Subcutaneous adipose tissue (tissue), 4 donors: Measurements from ENCODE around the gene IRGQ. TPM values are rescaled to one million over a fixed set of nuclear protein-coding genes. Genes with fewer than 3 reads are reported as not detected.

ENCODE experiments used
- total RNA-seq, 4 donors: library from RNA; depleted of rRNA; stranded (reverse); fragments of >200 nt; gene quantifications; one replicate each; pipeline ENCODE4 v1.1.0, GENCODE V29; 2016
- TF ChIP-seq, protein P1 (sequence below): fragments of 450-650 bp; IDR thresholded peaks from one replicate; pipeline ENCODE4 v1.5.1; 2016; ENCODE audit warnings: low read depth, mild to moderate bottlenecking, control low read depth, antibody characterized with exemption, moderate library complexity

Gene IRGQ
- total RNA-seq, 4 donors from 2014 or later, result 8.5 to 16.0 (median 11.5) TPM

DNA sequence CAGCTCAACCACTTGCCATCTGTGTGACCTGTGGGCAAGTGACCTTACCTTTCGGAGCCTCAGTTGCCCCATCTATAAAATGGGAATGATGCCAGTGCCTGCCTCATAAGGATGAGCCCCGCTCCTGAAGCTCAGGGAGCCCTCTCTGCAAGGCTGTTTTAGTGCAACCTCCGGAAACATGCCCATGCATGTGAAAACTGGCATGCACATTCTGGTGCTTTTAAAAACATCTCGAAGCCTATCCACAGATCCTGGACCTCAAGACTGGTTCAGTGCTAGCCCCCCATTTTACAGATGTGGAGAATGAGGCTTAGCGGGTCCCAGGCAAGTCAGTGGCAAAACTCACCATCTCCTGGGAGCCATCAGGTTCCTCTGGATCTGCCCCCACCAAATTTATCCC, 38.1 kb upstream of the IRGQ start:
- TF ChIP-seq, protein P1, sequence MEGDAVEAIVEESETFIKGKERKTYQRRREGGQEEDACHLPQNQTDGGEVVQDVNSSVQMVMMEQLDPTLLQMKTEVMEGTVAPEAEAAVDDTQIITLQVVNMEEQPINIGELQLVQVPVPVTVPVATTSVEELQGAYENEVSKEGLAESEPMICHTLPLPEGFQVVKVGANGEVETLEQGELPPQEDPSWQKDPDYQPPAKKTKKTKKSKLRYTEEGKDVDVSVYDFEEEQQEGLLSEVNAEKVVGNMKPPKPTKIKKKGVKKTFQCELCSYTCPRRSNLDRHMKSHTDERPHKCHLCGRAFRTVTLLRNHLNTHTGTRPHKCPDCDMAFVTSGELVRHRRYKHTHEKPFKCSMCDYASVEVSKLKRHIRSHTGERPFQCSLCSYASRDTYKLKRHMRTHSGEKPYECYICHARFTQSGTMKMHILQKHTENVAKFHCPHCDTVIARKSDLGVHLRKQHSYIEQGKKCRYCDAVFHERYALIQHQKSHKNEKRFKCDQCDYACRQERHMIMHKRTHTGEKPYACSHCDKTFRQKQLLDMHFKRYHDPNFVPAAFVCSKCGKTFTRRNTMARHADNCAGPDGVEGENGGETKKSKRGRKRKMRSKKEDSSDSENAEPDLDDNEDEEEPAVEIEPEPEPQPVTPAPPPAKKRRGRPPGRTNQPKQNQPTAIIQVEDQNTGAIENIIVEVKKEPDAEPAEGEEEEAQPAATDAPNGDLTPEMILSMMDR, result no peak

DNA sequence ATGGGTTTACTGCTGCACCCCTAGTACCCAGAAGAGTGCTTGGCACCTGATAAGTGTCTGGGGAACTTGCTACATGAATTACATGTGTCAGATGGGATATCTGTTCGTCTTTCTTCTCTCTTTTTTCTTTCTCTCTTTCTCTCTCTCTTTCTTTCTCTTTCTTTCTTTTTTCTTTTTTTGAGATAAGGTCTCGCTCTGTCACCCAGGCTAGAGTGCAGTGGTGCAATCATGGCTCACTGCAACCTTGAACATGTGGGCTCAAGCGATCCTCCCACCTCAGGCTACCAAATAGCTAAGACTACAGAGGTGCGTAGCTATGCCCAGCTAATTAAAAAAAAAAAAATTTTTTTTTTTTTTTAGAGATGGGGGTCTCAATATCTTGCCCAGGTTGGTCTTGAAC, 37.6 kb upstream of the IRGQ start:
- TF ChIP-seq, protein P1, result no peak

DNA sequence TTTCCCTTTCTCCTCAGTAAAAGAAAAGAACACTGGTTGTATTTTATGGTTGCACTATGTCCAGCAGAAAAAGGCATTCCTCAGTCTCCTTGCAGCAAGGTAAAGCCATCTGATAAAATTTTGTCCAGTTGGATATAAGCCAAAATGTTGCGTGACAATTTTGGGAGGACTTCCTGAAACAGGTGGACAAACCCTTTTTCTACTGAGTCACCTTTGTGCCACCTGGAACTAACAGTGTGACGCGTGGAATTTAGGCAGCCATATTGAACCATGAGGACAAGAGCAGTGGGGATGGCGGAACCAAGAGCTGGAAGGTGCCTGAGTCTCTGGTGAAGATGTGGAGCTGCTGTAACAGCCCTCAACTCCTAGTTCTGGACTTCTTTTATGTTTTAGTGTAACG, 35.6 kb upstream of the IRGQ start:
- TF ChIP-seq, protein P1, result no peak

DNA sequence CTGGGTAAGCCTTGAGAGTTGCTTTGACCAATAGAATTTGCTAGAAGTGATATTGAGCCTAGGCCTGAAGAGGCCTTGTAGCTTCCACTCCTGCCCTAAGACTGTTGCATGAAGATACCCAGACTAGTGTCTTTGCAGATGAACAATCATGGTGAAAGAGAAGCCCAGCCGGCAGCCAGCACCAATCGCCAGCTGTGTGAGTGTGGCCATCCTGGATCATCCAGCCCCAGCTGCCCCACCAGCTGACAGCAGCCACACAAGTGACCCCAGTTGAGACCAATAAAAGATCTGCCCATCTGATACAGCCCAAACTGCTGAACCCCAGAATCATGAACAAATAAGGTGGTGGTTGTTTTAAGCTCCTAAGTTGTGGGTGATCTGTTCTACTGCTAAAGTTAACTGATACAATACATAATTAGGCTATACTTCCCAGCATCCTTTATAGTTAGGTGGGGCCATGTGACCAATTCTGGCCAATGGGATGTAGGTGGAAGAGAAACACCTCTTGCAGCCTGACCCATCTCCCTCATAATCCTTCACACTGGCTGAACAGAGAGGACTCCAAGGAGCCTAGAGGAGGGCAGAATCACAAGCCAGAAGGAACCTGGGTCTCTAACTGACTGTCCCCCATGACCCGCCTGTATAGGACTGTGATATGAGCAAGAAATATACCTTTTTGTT, 32.9 kb upstream of the IRGQ start:
- TF ChIP-seq, protein P1, result no peak

DNA sequence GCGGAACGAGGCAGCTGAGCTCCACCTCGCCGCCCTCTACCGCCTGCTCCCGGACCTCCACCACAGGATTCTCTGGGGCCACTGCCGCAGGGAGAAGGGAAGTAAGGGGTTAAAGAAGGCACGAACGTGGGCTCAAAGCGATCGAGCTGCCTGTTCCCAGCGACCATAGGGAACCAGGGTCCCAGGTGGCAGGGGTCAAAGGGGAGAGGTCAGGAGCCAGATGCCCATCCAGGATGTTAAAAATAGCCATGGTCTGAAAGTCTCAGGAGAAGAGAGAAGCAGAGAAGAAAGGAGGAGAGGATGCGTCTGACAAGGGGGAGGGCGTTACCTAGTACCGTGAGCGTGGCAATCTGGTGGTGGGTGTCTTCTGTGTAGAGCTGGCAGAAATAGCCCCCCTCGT, 30.9 kb upstream of the IRGQ start:
- TF ChIP-seq, protein P1, result no peak

DNA sequence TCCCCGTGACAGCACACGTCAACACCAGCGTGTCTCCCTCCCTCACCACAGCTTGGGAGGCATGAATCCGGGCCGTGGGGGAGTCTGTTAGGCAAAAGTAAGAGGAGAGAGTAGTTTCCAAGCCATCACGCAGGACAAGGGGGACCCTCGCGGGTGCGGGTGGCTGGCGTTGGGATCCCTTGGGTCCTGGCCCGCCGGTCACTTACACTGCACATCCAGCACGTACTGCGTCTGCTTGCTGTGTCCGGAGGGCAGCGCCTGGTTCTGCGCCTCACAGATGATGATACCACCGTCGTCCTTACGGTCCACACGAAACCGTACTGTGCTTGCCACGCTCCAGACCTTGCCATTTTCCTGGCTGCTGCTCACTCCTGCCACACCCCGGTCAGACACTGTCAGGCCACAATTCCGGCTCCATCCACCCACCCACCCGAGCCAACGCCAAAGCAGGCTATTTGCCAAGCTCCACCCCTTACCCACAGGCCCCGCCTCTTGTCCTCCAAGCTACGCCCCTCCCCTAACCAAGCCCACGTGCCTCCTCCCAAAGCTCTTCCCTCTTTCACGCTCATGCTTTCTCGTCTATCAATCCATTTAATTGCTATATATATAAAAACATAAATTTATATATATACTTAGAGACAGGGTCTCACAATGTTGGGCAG, 30.1 kb upstream of the IRGQ start:
- TF ChIP-seq, protein P1, result no peak

DNA sequence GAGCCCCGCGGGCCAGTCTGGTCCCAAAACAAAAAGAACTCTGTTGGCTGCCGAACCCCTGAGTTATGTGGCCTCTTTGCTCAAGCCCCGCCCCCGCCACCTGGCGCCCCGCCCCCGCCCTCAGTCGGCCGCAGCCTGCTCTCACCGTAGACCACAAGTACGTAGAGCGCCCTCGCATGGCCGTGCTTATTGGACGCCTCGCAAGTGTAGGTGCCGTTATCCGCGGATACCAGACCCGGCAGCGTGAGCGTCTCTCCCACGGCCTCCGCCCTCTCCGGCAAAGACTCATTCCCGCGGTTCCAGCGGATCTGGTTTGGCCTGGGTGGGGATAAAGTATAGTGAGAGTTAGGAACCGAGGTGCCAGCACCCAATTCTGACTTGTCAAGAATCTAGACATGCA, 29.0 kb upstream of the IRGQ start:
- TF ChIP-seq, protein P1, result no peak
